HEK293 (cell line): Measurements from ENCODE around the gene SPTBN1.

ENCODE experiments used
- CTCF ChIA-PET: fragments of 350-600 bp; formaldehyde crosslinking; extraction: SDS; loops from one replicate; lab custom pipeline; 2021; ENCODE audit warnings: antibody characterized with exemption; lab: Yijun Ruan, JAX
- POLR2A ChIA-PET: fragments of 300-600 bp; formaldehyde crosslinking; extraction: SDS; loops from one replicate; lab custom pipeline; 2020; ENCODE audit warnings: antibody characterized with exemption, inconsistent platforms; lab: Yijun Ruan, JAX
- H3K27ac ChIP-seq: fragments of 200-500 bp; sonication (Bioruptor generic); 2 replicates; pipeline ENCODE4 v1.5.1; 2014; ENCODE audit warnings: low read depth, low read length, control low read depth, inconsistent platforms; ENCODE audit errors: extremely low read depth
- H3K36me3 ChIP-seq, 2 experiments: fragments of 200-500 bp in 1 of 2; sonication (Bioruptor generic) in 1 of 2; 1 replicate in 1 of 2; 2 replicates in 1 of 2; pipeline ENCODE4 v1.5.1; 2014 to 2017; ENCODE audit warnings: inconsistent platforms in 2 of 2, low read length in 2 of 2; ENCODE audit not compliant: control insufficient read depth in 2 of 2, insufficient read depth in 1 of 2
- H3K4me1 ChIP-seq: fragments of 200-500 bp; sonication (Bioruptor generic); 2 replicates; pipeline ENCODE4 v1.5.1; 2014; ENCODE audit warnings: mild to moderate bottlenecking, low read length, inconsistent platforms; ENCODE audit not compliant: control insufficient read depth, insufficient read depth
- H3K4me3 ChIP-seq: 2 replicates; pipeline ENCODE4 v1.5.1; 2011; ENCODE audit warnings: low read depth, mild to moderate bottlenecking, control low read depth, low read length, moderate library complexity
- H3K9me3 ChIP-seq: fragments of 200-500 bp; sonication (Bioruptor generic); 2 replicates; pipeline ENCODE4 v1.5.1; 2014; ENCODE audit warnings: low read depth, low read length, inconsistent platforms; ENCODE audit not compliant: control insufficient read depth, insufficient read depth
- HOXA7 ChIP-seq: sonication (generic); formaldehyde crosslinking; IDR thresholded peaks from 2 replicates; pipeline ENCODE4 v1.8.1; 2022; ENCODE audit warnings: missing genetic modification reagents, borderline replicate concordance
- MEIS1 ChIP-seq: sonication (generic); formaldehyde crosslinking; IDR thresholded peaks from 2 replicates; pipeline ENCODE4 v1.8.1; 2022; ENCODE audit warnings: missing genetic modification reagents, mild to moderate bottlenecking, borderline replicate concordance
- RBAK ChIP-seq: fragments of 450-650 bp; formaldehyde crosslinking; IDR thresholded peaks from 2 replicates; pipeline ENCODE4 v1.5.1; 2016; ENCODE audit warnings: missing biosample characterization, missing genetic modification characterization
- SCRT2 ChIP-seq: fragments of 450-650 bp; formaldehyde crosslinking; IDR thresholded peaks from 2 replicates; pipeline ENCODE4 v1.5.1; 2016; ENCODE audit warnings: missing biosample characterization, missing genetic modification characterization
- ZBTB21 ChIP-seq: fragments of 450-650 bp; formaldehyde crosslinking; IDR thresholded peaks from 2 replicates; pipeline ENCODE4 v1.5.1; 2017; ENCODE audit warnings: missing biosample characterization, missing genetic modification characterization
- ZBTB48 ChIP-seq: fragments of 450-650 bp; formaldehyde crosslinking; IDR thresholded peaks from 2 replicates; pipeline ENCODE4 v1.5.1; 2016; ENCODE audit warnings: missing biosample characterization, missing genetic modification characterization
- ZNF132 ChIP-seq: fragments of 450-650 bp; formaldehyde crosslinking; IDR thresholded peaks from 2 replicates; pipeline ENCODE4 v1.5.1; 2017; ENCODE audit warnings: missing biosample characterization, missing genetic modification characterization, borderline replicate concordance
- ZNF133 ChIP-seq: fragments of 450-650 bp; formaldehyde crosslinking; IDR thresholded peaks from 2 replicates; pipeline ENCODE4 v1.5.1; 2016; ENCODE audit warnings: missing biosample characterization, missing genetic modification characterization
- ZNF341 ChIP-seq: fragments of 450-650 bp; formaldehyde crosslinking; IDR thresholded peaks from 2 replicates; pipeline ENCODE4; 2016; ENCODE audit warnings: low read depth, missing biosample characterization, missing genetic modification characterization
- ZNF37A ChIP-seq: fragments of 450-650 bp; IDR thresholded peaks from 2 replicates; pipeline ENCODE4 v1.5.1; 2018; ENCODE audit warnings: missing biosample characterization, missing genetic modification characterization
- ZNF510 ChIP-seq: fragments of 450-650 bp; formaldehyde crosslinking; IDR thresholded peaks from 2 replicates; pipeline ENCODE4 v1.5.1; 2018; ENCODE audit warnings: mild to moderate bottlenecking, missing genetic modification characterization, missing biosample characterization; ENCODE audit not compliant: insufficient replicate concordance
- ZNF677 ChIP-seq: fragments of 450-650 bp; IDR thresholded peaks from 2 replicates; pipeline ENCODE4 v1.5.0; 2018; ENCODE audit warnings: missing biosample characterization, mild to moderate bottlenecking, missing genetic modification characterization, moderate library complexity
- ZNF701 ChIP-seq: fragments of 450-650 bp; formaldehyde crosslinking; IDR thresholded peaks from 2 replicates; pipeline ENCODE4 v1.5.1; 2016; ENCODE audit warnings: missing biosample characterization, missing genetic modification characterization
- ZNF747 ChIP-seq: fragments of 450-650 bp; formaldehyde crosslinking; IDR thresholded peaks from 2 replicates; pipeline ENCODE4 v1.5.1; 2016; ENCODE audit warnings: missing biosample characterization, missing genetic modification characterization
- ZNF791 ChIP-seq: fragments of 450-650 bp; formaldehyde crosslinking; IDR thresholded peaks from 2 replicates; pipeline ENCODE4 v1.5.1; 2016; ENCODE audit warnings: missing biosample characterization, missing genetic modification characterization
- ZNF837 ChIP-seq: fragments of 450-650 bp; formaldehyde crosslinking; IDR thresholded peaks from 2 replicates; pipeline ENCODE4 v1.5.1; 2016; ENCODE audit warnings: missing biosample characterization, missing genetic modification characterization
- ZNF843 ChIP-seq: fragments of 450-650 bp; formaldehyde crosslinking; IDR thresholded peaks from 2 replicates; pipeline ENCODE4 v1.5.1; 2016; ENCODE audit warnings: missing biosample characterization, missing genetic modification characterization
- ZXDB ChIP-seq: fragments of 450-650 bp; formaldehyde crosslinking; IDR thresholded peaks from 2 replicates; pipeline ENCODE4 v1.5.1; 2016; ENCODE audit warnings: missing biosample characterization, missing genetic modification characterization
- TF ChIP-seq, protein P1 (sequence below): fragments of 450-650 bp; formaldehyde crosslinking; IDR thresholded peaks from 2 replicates; pipeline ENCODE4 v1.5.1; 2016; ENCODE audit warnings: missing biosample characterization, missing genetic modification characterization
- TF ChIP-seq, protein P2 (sequence below): fragments of 450-650 bp; IDR thresholded peaks from 2 replicates; pipeline ENCODE4 v1.5.1; 2018; ENCODE audit warnings: missing biosample characterization, missing genetic modification characterization
- TF ChIP-seq, protein P3 (sequence below): fragments of 450-650 bp; formaldehyde crosslinking; IDR thresholded peaks from 2 replicates; pipeline ENCODE4 v1.5.1; 2016; ENCODE audit warnings: missing biosample characterization, missing genetic modification characterization
- TF ChIP-seq, protein P4 (sequence below): fragments of 450-650 bp; formaldehyde crosslinking; IDR thresholded peaks from 2 replicates; pipeline ENCODE4 v1.5.1; 2017; ENCODE audit warnings: missing biosample characterization, missing genetic modification characterization
- TF ChIP-seq, protein P5 (sequence below): fragments of 450-650 bp; formaldehyde crosslinking; IDR thresholded peaks from 2 replicates; pipeline ENCODE4 v1.5.1; 2016; ENCODE audit warnings: missing biosample characterization, missing genetic modification characterization
- TF ChIP-seq, protein P6 (sequence below): fragments of 450-650 bp; formaldehyde crosslinking; IDR thresholded peaks from 2 replicates; pipeline ENCODE4 v1.5.1; 2017; ENCODE audit warnings: missing biosample characterization, missing genetic modification characterization

SPTBN1 gene

DNA sequence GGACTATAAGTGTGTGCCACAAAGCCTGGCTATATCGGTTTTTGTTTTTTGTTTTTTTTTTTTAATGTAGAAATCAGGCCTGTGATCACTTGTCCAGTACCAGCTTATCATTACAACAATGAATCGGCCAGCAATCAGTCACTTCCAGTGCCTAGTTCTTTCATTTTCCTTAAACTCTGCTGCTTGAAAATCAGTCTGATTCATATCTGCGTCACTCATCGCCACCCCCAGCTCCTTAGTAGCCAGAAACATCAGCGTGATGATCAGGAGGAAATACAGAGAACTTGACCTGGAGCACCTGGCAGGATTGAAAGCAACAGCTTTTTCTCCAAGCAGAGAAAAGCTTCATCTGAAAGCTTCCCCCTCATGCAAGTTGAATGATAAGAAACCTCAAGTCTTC, 75.4 kb downstream of the SPTBN1 start:
- Histone ChIP-seq H3K9me3 (no peaks in the 10 kb centered on the region), H3K4me3 (no peak overlapping the region), H3K27ac (no peak overlapping the region), H3K36me3 (peaks cover 0 to 20% of the 10 kb centered on the region in 2 experiments; a peak in 2 of 3 replicates), H3K4me1 (no peaks in the 10 kb centered on the region)
- POLR2A ChIA-PET, result no interaction called here
- no peak for TF ChIP-seq ZBTB21 (tag by site-specific recombination)
- no peak for TF ChIP-seq HOXA7 (CRISPR knock-in tag)
- CTCF ChIA-PET, result no interaction called here

DNA sequence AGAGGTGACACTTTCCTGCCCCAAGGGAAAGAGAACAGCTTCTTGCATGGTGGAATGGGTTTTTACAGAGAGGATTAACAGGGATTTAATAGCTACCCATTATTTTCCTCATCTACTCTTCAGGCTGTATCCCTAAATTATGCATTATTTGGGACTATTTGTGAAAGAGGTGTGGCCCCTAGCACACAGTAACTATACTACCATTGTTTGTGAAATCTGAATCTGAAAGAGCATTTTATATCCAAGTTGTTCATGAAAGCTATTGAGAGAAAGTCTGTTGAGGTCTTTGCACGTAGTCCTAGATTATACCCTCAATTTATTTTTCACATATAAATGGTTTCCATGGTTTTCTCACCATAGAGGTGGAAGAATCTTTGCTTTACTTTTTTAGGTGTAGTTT, 78.1 kb downstream of the SPTBN1 start:
- H3K9me3 ChIP-seq, result no peaks in the 10 kb centered on the region
- TF ChIP-seq ZNF341 (tag by site-specific recombination), result no peak
- TF ChIP-seq, protein P1, sequence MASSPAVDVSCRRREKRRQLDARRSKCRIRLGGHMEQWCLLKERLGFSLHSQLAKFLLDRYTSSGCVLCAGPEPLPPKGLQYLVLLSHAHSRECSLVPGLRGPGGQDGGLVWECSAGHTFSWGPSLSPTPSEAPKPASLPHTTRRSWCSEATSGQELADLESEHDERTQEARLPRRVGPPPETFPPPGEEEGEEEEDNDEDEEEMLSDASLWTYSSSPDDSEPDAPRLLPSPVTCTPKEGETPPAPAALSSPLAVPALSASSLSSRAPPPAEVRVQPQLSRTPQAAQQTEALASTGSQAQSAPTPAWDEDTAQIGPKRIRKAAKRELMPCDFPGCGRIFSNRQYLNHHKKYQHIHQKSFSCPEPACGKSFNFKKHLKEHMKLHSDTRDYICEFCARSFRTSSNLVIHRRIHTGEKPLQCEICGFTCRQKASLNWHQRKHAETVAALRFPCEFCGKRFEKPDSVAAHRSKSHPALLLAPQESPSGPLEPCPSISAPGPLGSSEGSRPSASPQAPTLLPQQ (tag by site-specific recombination), result no peak
- no peak for TF ChIP-seq ZBTB48
- TF ChIP-seq, protein P2, sequence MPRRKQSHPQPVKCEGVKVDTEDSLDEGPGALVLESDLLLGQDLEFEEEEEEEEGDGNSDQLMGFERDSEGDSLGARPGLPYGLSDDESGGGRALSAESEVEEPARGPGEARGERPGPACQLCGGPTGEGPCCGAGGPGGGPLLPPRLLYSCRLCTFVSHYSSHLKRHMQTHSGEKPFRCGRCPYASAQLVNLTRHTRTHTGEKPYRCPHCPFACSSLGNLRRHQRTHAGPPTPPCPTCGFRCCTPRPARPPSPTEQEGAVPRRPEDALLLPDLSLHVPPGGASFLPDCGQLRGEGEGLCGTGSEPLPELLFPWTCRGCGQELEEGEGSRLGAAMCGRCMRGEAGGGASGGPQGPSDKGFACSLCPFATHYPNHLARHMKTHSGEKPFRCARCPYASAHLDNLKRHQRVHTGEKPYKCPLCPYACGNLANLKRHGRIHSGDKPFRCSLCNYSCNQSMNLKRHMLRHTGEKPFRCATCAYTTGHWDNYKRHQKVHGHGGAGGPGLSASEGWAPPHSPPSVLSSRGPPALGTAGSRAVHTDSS (tag by site-specific recombination), result no peak
- TF ChIP-seq, protein P3, sequence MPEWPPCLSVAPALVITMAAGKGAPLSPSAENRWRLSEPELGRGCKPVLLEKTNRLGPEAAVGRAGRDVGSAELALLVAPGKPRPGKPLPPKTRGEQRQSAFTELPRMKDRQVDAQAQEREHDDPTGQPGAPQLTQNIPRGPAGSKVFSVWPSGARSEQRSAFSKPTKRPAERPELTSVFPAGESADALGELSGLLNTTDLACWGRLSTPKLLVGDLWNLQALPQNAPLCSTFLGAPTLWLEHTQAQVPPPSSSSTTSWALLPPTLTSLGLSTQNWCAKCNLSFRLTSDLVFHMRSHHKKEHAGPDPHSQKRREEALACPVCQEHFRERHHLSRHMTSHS (tag by site-specific recombination), result no peak
- no peak for TF ChIP-seq ZNF133 (tag by site-specific recombination)
- TF ChIP-seq ZNF791 (tag by site-specific recombination), result no peak
- TF ChIP-seq ZNF843 (tag by site-specific recombination), result no peak
- TF ChIP-seq ZNF677 (tag by site-specific recombination), result no peak
- TF ChIP-seq ZNF837, result no peak
- TF ChIP-seq, protein P4, sequence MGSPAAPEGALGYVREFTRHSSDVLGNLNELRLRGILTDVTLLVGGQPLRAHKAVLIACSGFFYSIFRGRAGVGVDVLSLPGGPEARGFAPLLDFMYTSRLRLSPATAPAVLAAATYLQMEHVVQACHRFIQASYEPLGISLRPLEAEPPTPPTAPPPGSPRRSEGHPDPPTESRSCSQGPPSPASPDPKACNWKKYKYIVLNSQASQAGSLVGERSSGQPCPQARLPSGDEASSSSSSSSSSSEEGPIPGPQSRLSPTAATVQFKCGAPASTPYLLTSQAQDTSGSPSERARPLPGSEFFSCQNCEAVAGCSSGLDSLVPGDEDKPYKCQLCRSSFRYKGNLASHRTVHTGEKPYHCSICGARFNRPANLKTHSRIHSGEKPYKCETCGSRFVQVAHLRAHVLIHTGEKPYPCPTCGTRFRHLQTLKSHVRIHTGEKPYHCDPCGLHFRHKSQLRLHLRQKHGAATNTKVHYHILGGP (tag by site-specific recombination), result no peak
- no peak for TF ChIP-seq ZNF747 (tag by site-specific recombination)
- no peak for TF ChIP-seq RBAK
- H3K27ac ChIP-seq, result no peak overlapping the region
- POLR2A ChIA-PET, result interaction anchor here (1.1 kb wide), 1 partner anchor 18 kb away, joined by 4 read pairs; no protein-coding TSS in a partner anchor
- H3K36me3 ChIP-seq, result no peaks in the 10 kb centered on the region
- CTCF ChIA-PET, result no interaction called here
- no peak overlapping the region for H3K4me3 ChIP-seq
- no peaks in the 10 kb centered on the region for H3K4me1 ChIP-seq

DNA sequence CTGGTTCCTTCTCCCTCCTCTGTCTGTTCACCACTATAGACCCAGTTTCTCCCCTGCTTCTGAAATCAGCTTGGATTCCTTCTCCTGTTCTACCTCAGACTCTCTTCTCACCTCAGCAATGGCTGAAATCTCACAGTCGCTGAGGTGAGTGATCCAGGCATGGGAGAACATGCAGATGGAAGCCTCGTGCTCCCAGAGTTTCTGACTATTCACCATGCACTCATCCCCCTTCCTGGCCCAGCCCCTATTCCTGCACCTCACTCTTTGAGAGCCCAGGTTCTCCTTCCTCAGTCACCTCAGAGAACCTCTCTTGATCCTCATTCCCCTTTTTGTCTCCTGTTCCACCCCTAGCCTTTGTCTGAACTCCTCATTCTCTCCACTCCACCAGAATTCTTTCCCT, 78.5 kb downstream of the SPTBN1 start:
- Histone ChIP-seq H3K9me3 (no peaks in the 10 kb centered on the region), H3K4me1 (no peaks in the 10 kb centered on the region), H3K36me3 (no peaks in the 10 kb centered on the region), H3K27ac (no peak overlapping the region), H3K4me3 (no peak overlapping the region)
- ChIA-PET CTCF (interaction anchor here (0.6 kb wide), 1 partner anchor 44 kb away, joined by 5 read pairs; no protein-coding TSS in a partner anchor), POLR2A (interaction anchor here (1.1 kb wide), 1 partner anchor 18 kb away, joined by 4 read pairs; no protein-coding TSS in a partner anchor)
- TF ChIP-seq ZNF843 (tag by site-specific recombination) (no peak), ZXDB (tag by site-specific recombination) (no peak), ZNF37A (no peak), ZNF677 (tag by site-specific recombination) (no peak), ZNF701 (tag by site-specific recombination) (no peak), ZNF132 (no peak), MEIS1 (CRISPR knock-in tag) (no peak), ZNF510 (tag by site-specific recombination) (no peak), SCRT2 (tag by site-specific recombination) (no peak)
- TF ChIP-seq, protein P5, sequence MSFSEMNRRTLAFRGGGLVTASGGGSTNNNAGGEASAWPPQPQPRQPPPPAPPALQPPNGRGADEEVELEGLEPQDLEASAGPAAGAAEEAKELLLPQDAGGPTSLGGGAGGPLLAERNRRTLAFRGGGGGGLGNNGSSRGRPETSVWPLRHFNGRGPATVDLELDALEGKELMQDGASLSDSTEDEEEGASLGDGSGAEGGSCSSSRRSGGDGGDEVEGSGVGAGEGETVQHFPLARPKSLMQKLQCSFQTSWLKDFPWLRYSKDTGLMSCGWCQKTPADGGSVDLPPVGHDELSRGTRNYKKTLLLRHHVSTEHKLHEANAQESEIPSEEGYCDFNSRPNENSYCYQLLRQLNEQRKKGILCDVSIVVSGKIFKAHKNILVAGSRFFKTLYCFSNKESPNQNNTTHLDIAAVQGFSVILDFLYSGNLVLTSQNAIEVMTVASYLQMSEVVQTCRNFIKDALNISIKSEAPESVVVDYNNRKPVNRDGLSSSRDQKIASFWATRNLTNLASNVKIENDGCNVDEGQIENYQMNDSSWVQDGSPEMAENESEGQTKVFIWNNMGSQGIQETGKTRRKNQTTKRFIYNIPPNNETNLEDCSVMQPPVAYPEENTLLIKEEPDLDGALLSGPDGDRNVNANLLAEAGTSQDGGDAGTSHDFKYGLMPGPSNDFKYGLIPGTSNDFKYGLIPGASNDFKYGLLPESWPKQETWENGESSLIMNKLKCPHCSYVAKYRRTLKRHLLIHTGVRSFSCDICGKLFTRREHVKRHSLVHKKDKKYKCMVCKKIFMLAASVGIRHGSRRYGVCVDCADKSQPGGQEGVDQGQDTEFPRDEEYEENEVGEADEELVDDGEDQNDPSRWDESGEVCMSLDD, result no peak
- TF ChIP-seq, protein P6, sequence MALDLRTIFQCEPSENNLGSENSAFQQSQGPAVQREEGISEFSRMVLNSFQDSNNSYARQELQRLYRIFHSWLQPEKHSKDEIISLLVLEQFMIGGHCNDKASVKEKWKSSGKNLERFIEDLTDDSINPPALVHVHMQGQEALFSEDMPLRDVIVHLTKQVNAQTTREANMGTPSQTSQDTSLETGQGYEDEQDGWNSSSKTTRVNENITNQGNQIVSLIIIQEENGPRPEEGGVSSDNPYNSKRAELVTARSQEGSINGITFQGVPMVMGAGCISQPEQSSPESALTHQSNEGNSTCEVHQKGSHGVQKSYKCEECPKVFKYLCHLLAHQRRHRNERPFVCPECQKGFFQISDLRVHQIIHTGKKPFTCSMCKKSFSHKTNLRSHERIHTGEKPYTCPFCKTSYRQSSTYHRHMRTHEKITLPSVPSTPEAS, result no peak
